Thyroid gland (tissue), 4 donors: ENCODE measurements around the gene SLC9A5. TPM values are rescaled to one million over a fixed set of nuclear protein-coding genes. Genes with fewer than 3 reads are reported as not detected.

Experiments used
- DNase-seq, 2 donors: peaks; one replicate each; pipeline ENCODE4 v3.0.0-alpha.2; 2019
- H3K27ac ChIP-seq, 3 donors: fragments of 200-600 bp; sonication (generic); 1 replicate in 2 of 3; 2 replicates in 1 of 3; pipeline ENCODE4 v1.5.1; 2016 to 2019; ENCODE audit warnings: mild to moderate bottlenecking in 1 of 3, moderate library complexity in 1 of 3
- H3K27me3 ChIP-seq: fragments of 200-600 bp; sonication (generic); one replicate; pipeline ENCODE4 v1.5.1; 2019
- H3K36me3 ChIP-seq, 2 donors: fragments of 200-600 bp; sonication (generic); one replicate each; pipeline ENCODE4 v1.5.1; 2016 to 2019
- H3K4me1 ChIP-seq, 2 donors: fragments of 200-600 bp; sonication (generic); one replicate each; pipeline ENCODE4 v1.5.1; 2017 to 2019
- H3K4me3 ChIP-seq, 3 donors: fragments of 200-600 bp; sonication (generic); replicated peaks in 1 of 3; 1 replicate in 2 of 3; 2 replicates in 1 of 3; pipeline ENCODE4 v1.5.1; 2016; ENCODE audit warnings: mild to moderate bottlenecking in 1 of 3
- H3K9me3 ChIP-seq: fragments of 200-600 bp; sonication (generic); one replicate; pipeline ENCODE4 v1.5.1; 2017
- POLR2A ChIP-seq, 2 donors: fragments of 450-650 bp; IDR thresholded peaks; one replicate each; pipeline ENCODE4 v1.6.1; 2017; ENCODE audit warnings: antibody characterized with exemption in 2 of 2, mild to moderate bottlenecking in 2 of 2, moderate library complexity in 1 of 2
- WGBS, 2 donors: methylation state at CpG; one replicate each; pipeline ENCODE4 v1.1.5; 2017; 5-methylcytosine and 5-hydroxymethylcytosine counted together
- intact Hi-C: fragments of 100-400 bp; cut with DNase I; formaldehyde crosslinking; loops from one replicate; pipeline ENCODE4 v1.15.1; 2023
- microRNA counts, 2 donors: library from miRNA; unstranded; fragments of <30 nt; microRNA quantifications; one replicate each; lab custom pipeline; 2016 to 2017
- microRNA-seq: library from miRNA; unstranded; fragments of <30 nt; microRNA quantifications from one replicate; pipeline ENCODE4, GENCODE V29; 2016
- small RNA-seq: library from RNA; depleted of rRNA; stranded (forward); fragments of <200 nt; gene quantifications from one replicate; pipeline ENCODE3, GENCODE V24; 2016
- total RNA-seq, 4 donors: library from RNA; depleted of rRNA; stranded (reverse); fragments of >200 nt; gene quantifications; one replicate each; pipeline ENCODE4 v1.2.3, GENCODE V29; 2016
- TF ChIP-seq, protein P1 (sequence below), 6 experiments: fragments of 200-600 bp in 3 of 6; fragments of 450-650 bp in 3 of 6; sonication (generic) in 3 of 6; IDR thresholded peaks; one replicate each; pipeline ENCODE4 v1.5.1; 2016 to 2019; ENCODE audit warnings: antibody characterized with exemption in 6 of 6, mild to moderate bottlenecking in 2 of 6, inconsistent platforms in 1 of 6, moderate library complexity in 1 of 6

The SLC9A5 gene
- total RNA-seq, 4 donors from 2014 or later: 0.56 to 3.0 (median 1.1) TPM

- H3K27ac ChIP-seq: no peak overlapping the region
- no peak for TF ChIP-seq POLR2A (IDR thresholded peaks at IDR 0.05)
- TF ChIP-seq, protein P1, sequence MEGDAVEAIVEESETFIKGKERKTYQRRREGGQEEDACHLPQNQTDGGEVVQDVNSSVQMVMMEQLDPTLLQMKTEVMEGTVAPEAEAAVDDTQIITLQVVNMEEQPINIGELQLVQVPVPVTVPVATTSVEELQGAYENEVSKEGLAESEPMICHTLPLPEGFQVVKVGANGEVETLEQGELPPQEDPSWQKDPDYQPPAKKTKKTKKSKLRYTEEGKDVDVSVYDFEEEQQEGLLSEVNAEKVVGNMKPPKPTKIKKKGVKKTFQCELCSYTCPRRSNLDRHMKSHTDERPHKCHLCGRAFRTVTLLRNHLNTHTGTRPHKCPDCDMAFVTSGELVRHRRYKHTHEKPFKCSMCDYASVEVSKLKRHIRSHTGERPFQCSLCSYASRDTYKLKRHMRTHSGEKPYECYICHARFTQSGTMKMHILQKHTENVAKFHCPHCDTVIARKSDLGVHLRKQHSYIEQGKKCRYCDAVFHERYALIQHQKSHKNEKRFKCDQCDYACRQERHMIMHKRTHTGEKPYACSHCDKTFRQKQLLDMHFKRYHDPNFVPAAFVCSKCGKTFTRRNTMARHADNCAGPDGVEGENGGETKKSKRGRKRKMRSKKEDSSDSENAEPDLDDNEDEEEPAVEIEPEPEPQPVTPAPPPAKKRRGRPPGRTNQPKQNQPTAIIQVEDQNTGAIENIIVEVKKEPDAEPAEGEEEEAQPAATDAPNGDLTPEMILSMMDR (IDR thresholded peaks at IDR 0.05): no peak
- 37 to 50% methylated on average over 5 of the region's 5 CpGs for WGBS, 2 donors
- H3K4me3 ChIP-seq: no peak overlapping the region
- intact Hi-C loops: no loop called here
- no peak for DNase-seq
- H3K9me3 ChIP-seq: no peaks in the 10 kb centered on the region
- H3K27me3 ChIP-seq: no peaks in the 10 kb centered on the region
- no peaks in the 10 kb centered on the region for H3K36me3 ChIP-seq
- H3K4me1 ChIP-seq: peaks cover 0 to 3% of the 10 kb centered on the region in 2 donors
These were observed 63.1 kb downstream of the SLC9A5 start for GRCh38 chr16:67311607-67312488.

DNA sequence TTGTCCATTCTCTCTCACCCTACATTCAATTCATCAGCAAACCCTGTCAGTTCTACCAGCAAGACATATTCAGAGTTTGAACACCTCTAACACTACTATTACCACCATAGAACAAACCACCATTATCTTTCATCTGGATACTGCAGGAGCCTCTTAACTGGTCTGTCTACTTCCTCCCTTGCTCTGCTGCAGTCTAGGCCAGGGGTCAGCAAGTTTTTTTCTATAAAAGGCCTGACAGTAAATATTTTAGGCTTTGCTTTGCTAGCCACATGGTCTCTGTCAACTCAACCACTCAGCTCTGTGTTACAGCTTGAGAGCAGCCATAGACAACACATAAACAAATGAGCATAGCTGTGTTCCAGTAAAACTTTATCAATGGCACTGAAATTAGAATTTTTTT, 63.9 kb downstream of the SLC9A5 start:
- intact Hi-C loops: no loop called here
- Histone ChIP-seq H3K4me1 (peaks cover 0 to 3% of the 10 kb centered on the region in 2 donors), H3K9me3 (no peaks in the 10 kb centered on the region), H3K36me3 (no peaks in the 10 kb centered on the region), H3K27ac (no peak overlapping the region), H3K27me3 (no peaks in the 10 kb centered on the region), H3K4me3 (no peak overlapping the region)
- no peak for DNase-seq
- TF ChIP-seq POLR2A (IDR thresholded peaks at IDR 0.05): no peak
- TF ChIP-seq, protein P1 (IDR thresholded peaks at IDR 0.05): no peak

DNA sequence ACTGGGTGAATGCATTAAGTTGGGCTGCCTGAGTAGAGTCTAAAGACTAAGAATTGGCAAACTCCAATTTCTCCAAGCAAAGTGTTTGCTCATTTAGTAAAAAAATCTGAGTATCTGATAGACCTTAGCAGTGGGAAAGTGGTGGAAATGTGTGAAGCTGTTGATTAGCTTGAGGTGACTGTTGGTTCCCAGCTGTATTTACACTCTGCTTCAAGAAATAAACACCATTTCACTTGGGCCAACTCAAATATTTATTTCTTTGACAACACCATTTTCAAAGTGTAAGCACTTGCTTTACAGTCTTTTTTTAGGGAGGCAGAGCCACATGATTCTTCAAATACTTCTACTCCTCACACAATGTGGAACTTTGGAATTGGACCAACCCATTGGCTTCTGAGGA, 69.1 kb downstream of the SLC9A5 start:
- no peaks in the 10 kb centered on the region for H3K9me3 ChIP-seq
- H3K4me1 ChIP-seq: no peaks in the 10 kb centered on the region
- TF ChIP-seq POLR2A (IDR thresholded peaks at IDR 0.05): no peak
- TF ChIP-seq, protein P1 (IDR thresholded peaks at IDR 0.05): no peak
- no peaks in the 10 kb centered on the region for H3K27me3 ChIP-seq
- intact Hi-C loops: no loop called here
- H3K27ac ChIP-seq: no peak overlapping the region
- H3K4me3 ChIP-seq: no peak overlapping the region
- no peak for DNase-seq
- H3K36me3 ChIP-seq: no peaks in the 10 kb centered on the region

MicroRNAs within 50 kb of the gene (microRNA counts, 767-probe panel; counts per million panel counts)
- 0 counts per million in 2 donors for microRNA hsa-miR-328 (lab: Ali Mortazavi, UCI)

Small RNA genes lying within 50 kb of the gene (microRNA-seq; reads per million reads assigned to microRNA genes)
- 365 reads per million, percentile 67 among the genes with 10 or more reads in this experiment for gene MIR328

Small RNA genes lying within 50 kb of the gene (small RNA-seq; reads per million reads assigned to genes)
- 6.6 reads per million, percentile 89 among the genes with 10 or more reads in this experiment for gene MIR328

Other genes with a start within 250 kb of the SLC9A5 start
- gene CBFB, start 219.8 kb upstream of the SLC9A5 start, total RNA-seq: 10 to 100 TPM; 31.0 to 60.0 (median 41.5) TPM
- gene PHAF1, start 139.0 kb upstream of the SLC9A5 start, total RNA-seq: 10 to 100 TPM; 11.4 to 18.9 (median 17.5) TPM
- gene B3GNT9, start 98.0 kb upstream of the SLC9A5 start, total RNA-seq: 100 to 1,000 TPM in 1 of 4 donors, 10 to 100 TPM in 3; 52.0 to 103 (median 85.7) TPM
- 10 to 100 TPM; 27.0 to 42.2 (median 37.0) TPM for gene TRADD, start 89.1 kb upstream of the SLC9A5 start, total RNA-seq
- 10 to 100 TPM; 26.3 to 41.9 (median 35.6) TPM for gene FBXL8, start 89.0 kb upstream of the SLC9A5 start, total RNA-seq
- gene HSF4, start 84.2 kb upstream of the SLC9A5 start, total RNA-seq: 10 to 100 TPM; 17.3 to 52.5 (median 36.6) TPM
- 10 to 100 TPM; 38.3 to 97.0 (median 63.5) TPM for gene NOL3, start 78.4 kb upstream of the SLC9A5 start, total RNA-seq
- gene MATCAP1, start 65.0 kb upstream of the SLC9A5 start, total RNA-seq: 10 to 100 TPM; 20.3 to 50.0 (median 32.4) TPM
- 1 to 10 TPM; 5.9 to 8.6 (median 7.6) TPM for gene EXOC3L1, start 58.8 kb upstream of the SLC9A5 start, total RNA-seq
- 100 to 1,000 TPM in 1 of 4 donors, 10 to 100 TPM in 3; 77.6 to 117 (median 89.1) TPM for gene E2F4, start 56.8 kb upstream of the SLC9A5 start, total RNA-seq
- gene ELMO3, start 49.8 kb upstream of the SLC9A5 start, total RNA-seq: 10 to 100 TPM; 26.0 to 37.8 (median 30.0) TPM
- gene TMEM208, start 21.8 kb upstream of the SLC9A5 start, total RNA-seq: 10 to 100 TPM; 53.2 to 69.0 (median 58.3) TPM
- gene FHOD1, start 1.5 kb upstream of the SLC9A5 start, total RNA-seq: 10 to 100 TPM; 17.9 to 26.4 (median 24.3) TPM
- gene PLEKHG4, start 30.6 kb downstream of the SLC9A5 start, total RNA-seq: 10 to 100 TPM in 2 of 4 donors, 1 to 10 TPM in 2; 8.2 to 11.7 (median 9.5) TPM
- gene KCTD19, start 77.8 kb downstream of the SLC9A5 start, total RNA-seq: 1 to 10 TPM in 1 of 4 donors, not detected in 3; 2.6 TPM
- gene LRRC36, start 77.8 kb downstream of the SLC9A5 start, total RNA-seq: under 1 TPM in 1 of 4 donors, not detected in 3; 0.22 TPM
- 1 to 10 TPM in 2 of 4 donors, under 1 TPM in 2; 0.54 to 2.3 (median 1.5) TPM for gene TPPP3, start 144.5 kb downstream of the SLC9A5 start, total RNA-seq
- 10 to 100 TPM; 33.3 to 63.8 (median 50.9) TPM for gene ZDHHC1, start 167.5 kb downstream of the SLC9A5 start, total RNA-seq
- 10 to 100 TPM in 2 of 4 donors, 1 to 10 TPM in 2; 4.6 to 11.9 (median 9.0) TPM for gene HSD11B2, start 182.1 kb downstream of the SLC9A5 start, total RNA-seq
- 100 to 1,000 TPM; 110 to 238 (median 142) TPM for gene ATP6V0D1, start 232.2 kb downstream of the SLC9A5 start, total RNA-seq
- gene AGRP, start 234.6 kb downstream of the SLC9A5 start, total RNA-seq: not detected